Urothelium cell line (cell line): ENCODE measurements around the gene SNED1.
A peak's percentile ranks its signal among the peaks of the same experiment; 100 is the strongest.

Source experiments
- DNase-seq: peaks from one replicate; pipeline ENCODE4 v3.0.0; 2011; ENCODE audit warnings: low spot score, mixed read lengths
- FAIRE-seq: peaks from 2 replicates; lab custom pipeline; 2011; peaks lifted over from hg19 to GRCh38; lab: Jason Lieb, UNC

The SNED1 gene

DNA sequence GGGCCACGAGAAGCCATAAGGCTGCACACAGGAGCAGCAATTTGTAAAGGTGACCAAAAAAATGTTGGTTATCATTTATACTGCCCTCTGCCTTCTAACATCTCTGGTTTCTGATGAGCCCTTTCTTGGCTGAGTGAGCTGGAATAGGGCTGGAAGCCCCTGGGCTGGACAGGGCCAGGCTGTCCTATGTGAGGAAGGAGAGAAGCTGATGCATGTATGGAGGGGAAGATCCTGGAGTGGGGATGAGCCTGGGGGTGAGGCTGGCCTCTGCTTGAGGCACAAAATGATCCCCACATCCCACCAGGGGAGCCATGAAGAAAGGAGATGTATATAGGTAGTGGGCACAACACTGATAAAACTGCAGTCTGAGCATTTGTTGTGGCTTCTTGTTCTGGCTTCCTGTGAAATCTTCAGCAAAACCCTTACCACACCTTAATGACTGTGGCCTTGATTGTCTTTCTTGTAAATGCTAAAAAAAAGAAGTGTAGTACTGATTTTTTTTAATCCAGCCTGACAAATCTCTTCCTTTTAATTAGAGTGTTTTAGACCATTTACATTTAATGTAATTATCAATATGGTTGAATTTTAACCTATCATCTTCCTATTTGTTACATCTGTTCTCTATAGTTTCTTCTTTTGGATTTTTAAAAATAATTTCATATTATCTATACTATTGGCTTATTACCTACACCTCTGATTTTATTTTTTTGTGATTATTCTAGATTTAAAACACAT is 5.6 kb downstream of the SNED1 start:
- DNase-seq (no peak), FAIRE-seq (no peak)

DNA sequence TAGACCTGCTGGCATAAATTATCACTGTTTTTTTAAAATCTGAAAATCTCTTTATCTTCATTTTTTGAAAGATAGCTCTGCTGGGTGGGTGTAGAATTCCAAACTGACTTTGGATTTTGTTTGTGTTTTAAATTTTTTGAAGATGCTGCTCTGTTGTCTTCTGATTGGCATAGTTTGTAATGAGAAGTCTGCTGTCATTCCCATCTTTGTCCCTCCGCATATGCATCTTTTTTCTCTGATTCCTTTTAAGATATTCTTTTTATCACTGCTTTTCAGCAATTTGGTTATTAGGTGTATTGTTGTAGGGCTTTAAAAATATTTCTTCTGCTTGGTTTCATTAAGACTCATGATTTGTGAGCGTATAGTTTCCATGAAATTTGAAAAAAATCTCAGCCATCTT is 7.2 kb downstream of the SNED1 start:
- DNase-seq (no peak), FAIRE-seq (no peak)

DNA sequence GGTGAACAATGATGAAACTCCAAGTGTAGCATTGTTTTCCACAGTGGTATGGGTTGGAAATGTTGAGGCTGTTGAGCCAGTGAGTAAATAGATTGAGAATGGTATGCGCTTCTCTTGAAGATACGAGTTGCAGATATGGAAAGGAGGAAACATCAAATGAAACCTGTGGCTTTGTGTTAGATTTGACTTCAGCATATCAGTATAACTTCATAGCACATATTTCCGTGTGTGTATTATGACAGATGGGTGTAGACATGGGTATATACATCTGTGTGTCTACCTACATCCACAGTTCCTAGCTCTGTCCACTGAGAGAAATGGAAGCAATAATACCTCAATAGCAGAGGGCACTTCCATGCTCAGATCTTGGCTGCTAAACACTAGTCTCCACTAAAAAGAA is 8.0 kb downstream of the SNED1 start:
- no peak for FAIRE-seq

DNA sequence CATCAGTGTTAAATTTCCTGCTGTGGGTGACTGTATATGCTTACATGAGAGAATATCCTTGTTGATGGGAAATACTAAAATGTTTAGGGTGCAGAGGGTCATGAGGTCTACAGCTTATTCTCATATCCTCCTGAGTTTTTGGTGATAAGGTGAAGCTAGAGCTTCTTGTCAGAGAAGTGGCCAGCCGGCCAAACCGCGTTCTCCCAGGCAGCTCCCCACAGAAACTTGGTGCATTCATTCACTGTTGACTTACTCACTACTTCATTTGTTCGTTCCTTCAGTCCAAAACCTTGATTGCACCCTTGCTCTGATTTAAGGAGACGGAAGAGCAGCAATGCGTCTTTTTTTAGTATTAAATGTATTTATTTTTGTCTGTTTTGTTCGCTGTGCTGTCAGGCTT is 8.7 kb downstream of the SNED1 start:
- DNase-seq (no peak), FAIRE-seq (no peak)

More for the DNA sequence above, 8.0 kb downstream of the SNED1 start:
- DNase-seq: no peak

- DNase-seq (no peak), FAIRE-seq (no peak)
Observed at GRCh38 chr2:241007880-241008710, 9.7 kb downstream of the SNED1 start.

GRCh38 chr2:241008711-241009121 is 10.3 kb downstream of the SNED1 start:
- DNase-seq (no peak), FAIRE-seq (no peak)

DNA sequence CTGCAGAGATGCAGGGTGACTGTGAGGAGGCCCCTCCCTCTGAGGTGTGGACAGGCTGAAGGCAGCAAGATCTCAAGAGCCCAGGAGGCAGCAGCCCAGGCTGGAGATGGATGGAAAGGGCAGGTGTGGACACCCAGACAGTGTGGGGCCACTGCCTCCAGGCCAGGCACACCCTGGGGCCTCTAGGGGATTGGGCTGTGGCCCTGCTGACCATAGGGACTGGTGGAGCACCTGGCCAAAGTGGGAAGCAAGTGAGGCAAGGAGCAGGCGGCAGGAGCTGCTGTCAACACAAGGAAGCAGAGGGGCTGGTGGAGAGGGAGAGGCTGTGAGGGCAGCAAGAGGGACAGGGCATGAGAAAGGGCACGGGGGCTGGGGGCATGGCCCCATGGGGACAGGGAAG is 10.8 kb downstream of the SNED1 start:
- no peak for DNase-seq
- FAIRE-seq: no peak

GRCh38 chr2:241009601-241010530 is 11.4 kb downstream of the SNED1 start:
- no peak for FAIRE-seq
- peak; percentile 46 for DNase-seq

DNA sequence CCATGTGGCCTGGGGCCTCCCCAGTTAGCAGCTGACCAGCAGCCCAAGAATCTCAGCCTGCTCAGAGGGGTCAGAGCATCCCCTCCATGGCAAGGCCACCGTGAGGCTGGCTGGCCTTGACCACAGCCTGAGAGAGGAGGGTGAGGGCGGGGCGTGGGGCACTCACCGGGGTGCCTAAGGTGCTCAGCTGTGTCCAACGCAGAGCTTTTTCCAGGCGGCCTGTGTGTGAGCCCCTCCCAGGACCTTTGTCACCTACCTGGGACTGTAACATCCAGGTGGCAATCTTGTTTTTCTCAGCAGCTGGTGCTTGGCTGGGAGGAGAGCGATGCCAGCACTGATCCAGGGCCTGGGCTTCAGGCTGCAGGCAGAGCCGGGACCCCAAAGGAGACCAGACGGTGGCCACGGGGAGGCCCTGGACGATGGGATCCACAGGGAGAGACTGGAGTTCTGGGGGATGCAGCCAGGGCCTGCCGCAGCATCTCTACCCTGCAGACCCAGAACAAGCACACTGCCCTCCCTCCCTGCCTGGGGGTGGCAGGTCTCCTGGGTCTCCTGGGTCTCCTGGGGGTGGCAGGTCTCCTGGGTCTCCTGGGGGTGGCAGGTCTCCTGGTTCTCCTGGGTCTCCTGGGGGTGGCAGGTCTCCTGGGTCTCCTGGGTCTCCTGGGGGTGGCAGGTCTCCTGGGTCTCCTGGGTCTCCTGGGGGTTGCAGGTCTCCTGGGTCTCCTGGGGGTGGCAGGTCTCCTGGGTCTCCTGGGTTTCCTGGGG is 12.3 kb downstream of the SNED1 start:
- DNase-seq: no peak
- FAIRE-seq: no peak

- DNase-seq: no peak
- no peak for FAIRE-seq
Observed at GRCh38 chr2:241011296-241011600, 12.8 kb downstream of the SNED1 start.

DNA sequence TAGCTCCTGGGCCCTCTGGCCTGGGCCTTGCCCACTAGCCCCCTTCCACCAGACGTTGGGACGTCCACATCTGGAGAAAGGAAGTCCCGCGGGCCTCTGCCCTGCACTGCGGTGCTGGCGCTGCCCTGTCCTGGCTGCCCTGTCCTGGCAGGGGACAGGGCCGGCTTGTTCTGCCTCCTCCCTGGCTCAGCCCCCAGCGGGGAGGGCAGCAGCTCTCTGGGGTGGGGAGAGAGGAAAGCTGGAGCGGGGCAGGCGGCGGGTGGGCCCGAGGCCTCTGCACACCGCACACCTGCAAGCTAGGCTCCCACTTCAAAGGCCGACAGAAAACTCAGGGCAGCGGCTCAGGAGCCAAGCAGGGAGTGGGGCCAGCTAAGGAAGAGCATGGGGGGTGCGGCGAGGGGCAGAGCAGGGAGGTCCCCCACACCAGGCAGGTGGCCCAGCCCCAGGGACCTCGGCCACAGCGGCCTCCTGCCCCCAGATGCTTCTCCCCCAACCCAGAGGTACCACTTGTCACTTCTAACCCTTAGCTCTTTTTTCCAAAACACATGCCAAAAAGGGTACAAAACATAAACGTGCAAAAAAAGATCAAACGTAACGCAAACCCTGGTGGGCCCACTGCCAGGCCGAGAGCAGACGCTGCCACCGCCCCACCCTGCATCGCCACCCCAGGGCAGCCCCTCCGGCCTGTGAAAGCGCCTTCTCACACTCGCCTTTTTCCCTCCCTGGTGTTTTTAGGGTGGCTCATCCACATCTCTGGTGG is 13.5 kb downstream of the SNED1 start:
- no peak for DNase-seq
- FAIRE-seq: no peak

DNA sequence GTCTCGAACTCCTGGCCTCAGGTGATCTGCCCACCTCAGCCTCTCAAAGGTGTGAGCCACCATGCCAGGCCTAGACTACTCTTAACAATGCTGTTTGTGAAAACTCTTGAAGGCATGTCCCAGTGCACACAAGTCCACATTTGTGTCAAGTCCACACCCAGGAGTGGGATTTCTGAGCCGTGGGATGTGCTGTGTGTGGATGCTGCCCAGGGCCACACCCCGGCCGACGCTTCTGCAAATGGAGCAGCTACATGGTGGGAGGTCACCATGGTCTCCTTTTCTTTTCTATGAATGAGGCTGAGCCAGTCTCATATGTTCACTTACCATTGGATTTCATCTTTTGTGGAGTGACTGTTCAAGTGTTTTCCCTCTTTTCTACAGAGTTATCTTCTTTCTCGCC is 15.8 kb downstream of the SNED1 start:
- DNase-seq (no peak), FAIRE-seq (no peak)

DNA sequence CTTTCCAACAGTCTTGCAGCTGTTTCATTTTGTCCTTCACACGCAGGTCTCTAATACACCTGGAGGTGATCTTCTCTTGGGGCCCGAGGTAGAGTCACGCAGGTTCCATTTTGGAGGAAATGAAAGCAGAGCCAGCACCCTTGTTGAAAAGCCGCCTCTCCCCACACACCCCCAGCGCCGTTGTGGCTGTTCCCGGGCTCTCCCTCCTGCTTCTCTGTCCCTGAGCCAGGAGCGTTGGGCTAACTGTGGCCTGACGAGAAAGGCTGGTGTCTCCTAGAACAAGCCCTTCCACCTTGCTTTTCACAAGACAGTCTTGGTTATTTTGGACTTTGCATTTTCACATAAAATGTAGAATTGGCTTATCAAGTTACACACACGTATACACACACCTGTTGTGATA is 16.3 kb downstream of the SNED1 start:
- FAIRE-seq (no peak), DNase-seq (no peak)

- FAIRE-seq: no peak
- DNase-seq: no peak
Observed at GRCh38 chr2:241015439-241015838, 17.0 kb downstream of the SNED1 start.

GRCh38 chr2:241017228-241017940 is 19.0 kb downstream of the SNED1 start:
- FAIRE-seq (no peak), DNase-seq (no peak)

DNA sequence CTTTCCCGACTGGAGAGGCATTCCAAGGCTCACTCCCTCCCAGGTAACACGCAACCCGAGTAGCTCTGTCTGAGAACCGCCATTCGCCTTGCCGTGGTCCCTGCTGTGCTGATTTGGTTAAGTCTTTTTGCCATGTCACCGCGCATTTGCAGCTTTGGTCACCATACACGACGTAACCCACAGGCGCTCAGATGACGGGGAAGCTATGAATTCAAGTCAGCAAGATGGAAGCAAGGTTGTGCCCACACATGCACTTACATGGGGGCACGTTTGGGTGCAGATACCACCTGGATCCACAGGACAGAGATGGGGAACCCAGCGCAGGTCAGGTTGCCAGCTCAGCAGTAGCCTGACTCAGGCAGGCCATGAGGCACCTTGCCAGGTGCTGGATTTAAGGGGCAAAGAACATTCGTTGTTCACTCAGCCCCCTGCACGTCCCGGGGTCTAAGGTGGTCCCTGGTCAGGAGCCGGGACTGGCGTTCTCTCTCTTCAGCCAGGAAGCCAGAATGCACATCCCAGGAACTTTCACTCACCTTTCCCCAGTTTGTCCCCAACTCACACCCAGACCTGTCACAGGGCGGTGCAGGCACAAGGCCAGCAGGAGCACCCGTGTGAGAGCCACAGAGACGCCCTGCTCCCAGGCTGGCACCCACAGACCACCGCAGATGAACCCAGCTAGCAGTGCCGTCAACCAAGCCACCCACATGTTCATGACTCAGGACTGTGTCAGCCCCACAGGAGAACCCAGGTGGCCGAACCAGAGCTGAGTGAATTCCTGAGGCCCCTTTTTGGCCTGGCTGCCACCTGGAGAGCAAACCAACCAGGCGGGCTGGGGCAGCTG is 19.9 kb downstream of the SNED1 start:
- DNase-seq (no peak), FAIRE-seq (no peak)

GRCh38 chr2:241019441-241020139 is 21.2 kb downstream of the SNED1 start:
- no peak for FAIRE-seq
- no peak for DNase-seq

GRCh38 chr2:241020201-241020600 is 21.8 kb downstream of the SNED1 start:
- no peak for FAIRE-seq
- no peak for DNase-seq
